NCI-H1930 (cell line): Measurements from ENCODE around the gene INPP5K.
A peak's percentile ranks its signal among the peaks of the same experiment; 100 is the strongest.

Experiments
- DNase-seq, 2 experiments: peaks; one replicate each; lab custom pipeline; 2025; lab: John Stamatoyannopoulos, UW

INPP5K gene

GRCh38 chr17:1485423-1486376, 30.7 kb downstream of the INPP5K start:
- no peak for DNase-seq

- no peak for DNase-seq
Observed at GRCh38 chr17:1484676-1485422, 31.6 kb downstream of the INPP5K start.

- DNase-seq = no peak
Observed at GRCh38 chr17:1484060-1484535, 32.3 kb downstream of the INPP5K start.

GRCh38 chr17:1482680-1483079, 33.7 kb downstream of the INPP5K start:
- DNase-seq = no peak

- DNase-seq = no peak
Observed at GRCh38 chr17:1481736-1482135, 34.7 kb downstream of the INPP5K start.

- DNase-seq = no peak
Observed at GRCh38 chr17:1480747-1481465, 35.5 kb downstream of the INPP5K start.

GRCh38 chr17:1478418-1478817, 38.0 kb downstream of the INPP5K start:
- DNase-seq = no peak

- no peak for DNase-seq
Observed at GRCh38 chr17:1475321-1475854, 41.0 kb downstream of the INPP5K start.

GRCh38 chr17:1474402-1475189, 41.8 kb downstream of the INPP5K start:
- no peak for DNase-seq

GRCh38 chr17:1473841-1474240, 42.6 kb downstream of the INPP5K start:
- DNase-seq = no peak

- no peak for DNase-seq
Observed at GRCh38 chr17:1473170-1473569, 43.2 kb downstream of the INPP5K start.

- DNase-seq = no peak
Observed at GRCh38 chr17:1471911-1472821, 44.2 kb downstream of the INPP5K start.

GRCh38 chr17:1471490-1471889, 44.9 kb downstream of the INPP5K start:
- DNase-seq = no peak

- no peak for DNase-seq
Observed at GRCh38 chr17:1470755-1471462, 45.5 kb downstream of the INPP5K start.

GRCh38 chr17:1470071-1470754, 46.2 kb downstream of the INPP5K start:
- DNase-seq = no peak

- DNase-seq = peak; percentile 49 to 67
Observed at GRCh38 chr17:1469231-1469852, 47.1 kb downstream of the INPP5K start.

GRCh38 chr17:1467898-1468492, 48.4 kb downstream of the INPP5K start:
- no peak for DNase-seq

GRCh38 chr17:1467258-1467657, 49.2 kb downstream of the INPP5K start:
- DNase-seq = no peak
